Mucosa of descending colon (tissue), 3 donors: ENCODE measurements around the gene RNASEH2C. TPM values are rescaled to one million over a fixed set of nuclear protein-coding genes. Genes with fewer than 3 reads are reported as not detected.
"Not testable (repeated sequence)": the region's sequence is repeated elsewhere in the genome, so short reads cannot be mapped to it uniquely, and the experiment has no call there.

Experiments used
- ATAC-seq: fragments of 200-7000 bp; cut with Tn5 transposase; one replicate; pipeline ENCODE4 v1.9.1; 2020; ENCODE audit warnings: mild to moderate bottlenecking, moderate library complexity
- DNase-seq, 3 donors: peaks; one replicate each; pipeline ENCODE4 v3.0.0-alpha.2; 2020
- H3K36me3 ChIP-seq: fragments of 200-600 bp; one replicate; pipeline ENCODE4 v1.8.0; 2021; ENCODE audit warnings: low read depth, mild to moderate bottlenecking
- H3K4me1 ChIP-seq: fragments of 200-600 bp; one replicate; pipeline ENCODE4 v1.8.0; 2021; ENCODE audit warnings: low read depth, mild to moderate bottlenecking
- H3K4me3 ChIP-seq: fragments of 200-600 bp; one replicate; pipeline ENCODE4 v1.8.0; 2021; ENCODE audit warnings: mild to moderate bottlenecking
- H3K9me3 ChIP-seq: fragments of 200-600 bp; one replicate; pipeline ENCODE4 v1.8.0; 2021; ENCODE audit warnings: mild to moderate bottlenecking
- intact Hi-C, 2 donors: fragments of 100-400 bp; cut with DNase I in 1 of 2; cut with micrococcal nuclease in 1 of 2; formaldehyde crosslinking; loops; one replicate each; pipeline versions ENCODE4 v1.11.0 to v1.11.1; 2022; cut with DNase I, micrococcal nuclease
- total RNA-seq, 3 donors: library from RNA; stranded (reverse); fragmentation: NEBNext Ultra II Directional in 2 of 3; extraction: Animal tissue kit (Norgen Biotek cat#: 25700) in 2 of 3; gene quantifications; one replicate each; pipeline versions ENCODE4 v1.2.1 to v1.2.4, GENCODE V29; 2021 to 2023
- TF ChIP-seq, protein P1 (sequence below): fragments of 200-600 bp; IDR thresholded peaks from one replicate; pipeline ENCODE4 v1.8.0; 2022; ENCODE audit warnings: antibody characterized with exemption, mild to moderate bottlenecking
- donor health status: DM: no; HTN: no; CAD: no; lungs with moderate emphysema.
- donor health status: DM: no; HTN: no; CAD: no.
- donor health status: DM: no; HTN: yes; CAD: no.

Gene RNASEH2C
- total RNA-seq, 3 donors from 2014 or later = 25.9 to 61.9 (median 28.8) TPM

GRCh38 chr11:65710421-65710820 lies 10.2 kb downstream of the RNASEH2C start:
- Histone ChIP-seq H3K4me1 (peaks cover 12% of the 10 kb centered on the region), H3K36me3 (peaks cover 9% of the 10 kb centered on the region), H3K9me3 (no peaks in the 10 kb centered on the region), H3K4me3 (no peak overlapping the region)
- intact Hi-C loops = no loop called here
- DNase-seq = no peak
- TF ChIP-seq, protein P1, sequence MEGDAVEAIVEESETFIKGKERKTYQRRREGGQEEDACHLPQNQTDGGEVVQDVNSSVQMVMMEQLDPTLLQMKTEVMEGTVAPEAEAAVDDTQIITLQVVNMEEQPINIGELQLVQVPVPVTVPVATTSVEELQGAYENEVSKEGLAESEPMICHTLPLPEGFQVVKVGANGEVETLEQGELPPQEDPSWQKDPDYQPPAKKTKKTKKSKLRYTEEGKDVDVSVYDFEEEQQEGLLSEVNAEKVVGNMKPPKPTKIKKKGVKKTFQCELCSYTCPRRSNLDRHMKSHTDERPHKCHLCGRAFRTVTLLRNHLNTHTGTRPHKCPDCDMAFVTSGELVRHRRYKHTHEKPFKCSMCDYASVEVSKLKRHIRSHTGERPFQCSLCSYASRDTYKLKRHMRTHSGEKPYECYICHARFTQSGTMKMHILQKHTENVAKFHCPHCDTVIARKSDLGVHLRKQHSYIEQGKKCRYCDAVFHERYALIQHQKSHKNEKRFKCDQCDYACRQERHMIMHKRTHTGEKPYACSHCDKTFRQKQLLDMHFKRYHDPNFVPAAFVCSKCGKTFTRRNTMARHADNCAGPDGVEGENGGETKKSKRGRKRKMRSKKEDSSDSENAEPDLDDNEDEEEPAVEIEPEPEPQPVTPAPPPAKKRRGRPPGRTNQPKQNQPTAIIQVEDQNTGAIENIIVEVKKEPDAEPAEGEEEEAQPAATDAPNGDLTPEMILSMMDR = no peak
- no peak for ATAC-seq

- Histone ChIP-seq H3K4me1 (peaks cover 12% of the 10 kb centered on the region), H3K36me3 (peaks cover 6% of the 10 kb centered on the region), H3K4me3 (no peak overlapping the region), H3K9me3 (no peaks in the 10 kb centered on the region)
- intact Hi-C loops = loop anchor here in 1 of 2 donors (10.0 kb wide), 1 partner anchor 105 kb away; no protein-coding TSS in a partner anchor
- TF ChIP-seq, protein P1 = no peak
- ATAC-seq (no peak), DNase-seq (no peak)
Measured at GRCh38 chr11:65709661-65710060, 10.9 kb downstream of the RNASEH2C start.

DNA sequence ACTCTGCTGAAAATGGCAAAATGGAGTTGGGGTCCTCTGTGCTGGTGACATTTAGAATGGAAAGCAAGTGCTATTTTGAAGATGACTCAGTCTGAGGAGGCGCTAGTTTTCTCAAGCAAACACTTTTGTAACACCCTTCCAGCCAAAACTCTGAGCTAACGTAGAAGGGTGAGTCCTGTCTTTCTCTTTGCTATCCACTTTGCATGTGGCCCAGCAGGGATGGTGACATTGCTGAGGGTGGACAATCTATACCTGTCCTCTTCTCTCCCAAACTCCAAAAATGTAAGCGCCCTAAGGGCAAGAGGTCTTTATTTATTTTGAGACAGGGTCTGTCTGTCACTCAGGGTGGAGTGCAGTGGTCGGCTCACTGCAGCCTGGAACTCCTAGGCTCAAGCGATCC lies 12.1 kb downstream of the RNASEH2C start:
- Histone ChIP-seq H3K4me1 (peaks cover 12% of the 10 kb centered on the region), H3K4me3 (no peak overlapping the region), H3K36me3 (no peaks in the 10 kb centered on the region), H3K9me3 (no peaks in the 10 kb centered on the region)
- ATAC-seq = no peak
- TF ChIP-seq, protein P1 = no peak
- no peak for DNase-seq
- intact Hi-C loops = loop anchor here in 1 of 2 donors (10.0 kb wide), 1 partner anchor 106 kb away; no protein-coding TSS in a partner anchor

DNA sequence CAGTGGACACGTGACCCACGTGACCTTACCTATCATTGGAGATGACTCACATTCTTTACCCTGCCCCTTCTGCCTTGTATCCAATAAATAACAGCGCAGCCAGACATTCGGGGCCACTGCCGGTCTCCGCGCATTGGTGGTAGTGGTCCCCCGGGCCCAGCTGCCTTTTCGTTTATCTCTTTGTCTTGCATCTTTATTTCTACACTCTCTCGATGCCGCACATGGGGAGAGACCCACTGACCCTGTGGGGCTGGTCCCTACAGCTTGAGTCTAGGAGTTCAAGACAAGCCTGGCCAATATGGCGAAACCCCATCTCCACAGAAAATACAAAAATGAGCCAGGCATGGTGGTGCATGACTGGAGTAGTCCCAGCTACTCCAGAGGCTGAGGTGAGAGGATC lies 13.6 kb downstream of the RNASEH2C start:
- not testable (repeated sequence) for H3K9me3 ChIP-seq, DNase-seq, H3K36me3 ChIP-seq, H3K4me1 ChIP-seq, ATAC-seq, H3K4me3 ChIP-seq
- intact Hi-C loops = loop anchor here in 1 of 2 donors (10.0 kb wide), 1 partner anchor 108 kb away; no protein-coding TSS in a partner anchor

- TF ChIP-seq, protein P1 = peak; percentile 66
- H3K36me3 ChIP-seq, H3K4me1 ChIP-seq, ATAC-seq, H3K9me3 ChIP-seq, H3K4me3 ChIP-seq: not testable (repeated sequence)
- DNase-seq = peak; percentile 84 to 86 (median 85)
- intact Hi-C loops = loop anchor here in 1 of 2 donors (10.0 kb wide), 1 partner anchor 108 kb away; no protein-coding TSS in a partner anchor
Measured at GRCh38 chr11:65706303-65706763, 14.3 kb downstream of the RNASEH2C start.

GRCh38 chr11:65703846-65704245 lies 16.8 kb downstream of the RNASEH2C start:
- Histone ChIP-seq H3K4me3 (no peak overlapping the region), H3K4me1 (no peaks in the 10 kb centered on the region), H3K9me3 (no peaks in the 10 kb centered on the region), H3K36me3 (no peaks in the 10 kb centered on the region)
- TF ChIP-seq, protein P1 = no peak
- ATAC-seq (no peak), DNase-seq (no peak)
- intact Hi-C loops = loop anchor here in 1 of 2 donors (10.0 kb wide), 1 partner anchor 111 kb away; no protein-coding TSS in a partner anchor
